ENCODE results near the gene JAG1.

The JAG1 gene

GRCh38 chr20:10597637-10598036, 76.2 kb downstream of the JAG1 start:
- TF ChIP-seq CTCF (IDR thresholded peaks at IDR 0.05) = no peak
- DNase-seq = no peak
- H3K36me3 ChIP-seq = no peaks in the 10 kb centered on the region
- H3K4me1 ChIP-seq = peaks cover 0 to 74% (median 32%) of the 10 kb centered on the region in 4 donors
- intact Hi-C loops (cut with DNase I; ENCODE audit: low total_unique reads) = loop anchor here (5.0 kb wide), 1 partner anchor 40 kb away; no protein-coding TSS in a partner anchor
- H3K4me3 ChIP-seq = no peak overlapping the region
- no peaks in the 10 kb centered on the region for H3K27me3 ChIP-seq
- H3K9me3 ChIP-seq = no peaks in the 10 kb centered on the region
- H3K27ac ChIP-seq = peak overlapping the region in 1 of 2 donors; percentile 37

GRCh38 chr20:10596710-10597121, 77.1 kb downstream of the JAG1 start:
- Histone ChIP-seq H3K27ac (peak overlapping the region; percentile 37 to 85), H3K4me1 (peaks cover 0 to 73% (median 34%) of the 10 kb centered on the region in 4 donors), H3K36me3 (no peaks in the 10 kb centered on the region), H3K4me3 (no peak overlapping the region), H3K9me3 (no peaks in the 10 kb centered on the region), H3K27me3 (no peaks in the 10 kb centered on the region)
- DNase-seq = no peak
- intact Hi-C loops (cut with DNase I; ENCODE audit: low total_unique reads) = loop anchor here (5.0 kb wide), 1 partner anchor 41 kb away; no protein-coding TSS in a partner anchor
- TF ChIP-seq CTCF (IDR thresholded peaks at IDR 0.05) = no peak

- intact Hi-C loops (cut with DNase I; ENCODE audit: low total_unique reads) = loop anchor here (5.0 kb wide), 1 partner anchor 41 kb away; no protein-coding TSS in a partner anchor
- no peak for TF ChIP-seq CTCF (IDR thresholded peaks at IDR 0.05)
- H3K27ac ChIP-seq = peak overlapping the region; percentile 79 to 85
Measured at GRCh38 chr20:10595985-10596384, 77.8 kb downstream of the JAG1 start.

GRCh38 chr20:10595266-10595665, 78.5 kb downstream of the JAG1 start:
- intact Hi-C loops (cut with DNase I; ENCODE audit: low total_unique reads) = loop anchor here (5.0 kb wide), 1 partner anchor 42 kb away; no protein-coding TSS in a partner anchor
- Histone ChIP-seq H3K4me1 (peaks cover 0 to 87% (median 41%) of the 10 kb centered on the region in 4 donors), H3K27me3 (no peaks in the 10 kb centered on the region), H3K4me3 (no peak overlapping the region), H3K27ac (peak overlapping the region; percentile 79 to 85), H3K36me3 (no peaks in the 10 kb centered on the region), H3K9me3 (no peaks in the 10 kb centered on the region)
- TF ChIP-seq CTCF (IDR thresholded peaks at IDR 0.05) = no peak
- no peak for DNase-seq

More at GRCh38 chr20:10595985-10596384, 77.8 kb downstream of the JAG1 start:
- DNase-seq = no peak
- peaks cover 0 to 80% (median 40%) of the 10 kb centered on the region in 4 donors for H3K4me1 ChIP-seq
- H3K27me3 ChIP-seq = no peaks in the 10 kb centered on the region
- no peaks in the 10 kb centered on the region for H3K36me3 ChIP-seq
- H3K9me3 ChIP-seq = no peaks in the 10 kb centered on the region
- no peak overlapping the region for H3K4me3 ChIP-seq

GRCh38 chr20:10594296-10594868, 79.4 kb downstream of the JAG1 start:
- no peaks in the 10 kb centered on the region for H3K36me3 ChIP-seq
- H3K9me3 ChIP-seq = no peaks in the 10 kb centered on the region
- intact Hi-C loops (cut with DNase I; ENCODE audit: low total_unique reads) = no loop called here
- no peaks in the 10 kb centered on the region for H3K27me3 ChIP-seq
- no peak for DNase-seq
- no peak for TF ChIP-seq CTCF (IDR thresholded peaks at IDR 0.05)
- peaks cover 0 to 95% (median 41%) of the 10 kb centered on the region in 4 donors for H3K4me1 ChIP-seq
- peak overlapping the region; percentile 79 to 85 for H3K27ac ChIP-seq
- no peak overlapping the region for H3K4me3 ChIP-seq
